ENCODE data around the gene LUC7L.
"Not testable (repeated sequence)": the region's sequence is repeated elsewhere in the genome, so short reads cannot be mapped to it uniquely, and the experiment has no call there.

Gene LUC7L

GRCh38 chr16:228151-228851 is 948 bp downstream of the LUC7L start:
- DNase-seq, result no peak

- DNase-seq, result no peak
These were observed 9.2 kb downstream of the LUC7L start for GRCh38 chr16:220021-220420.

GRCh38 chr16:212999-213398 is 16.2 kb downstream of the LUC7L start:
- DNase-seq, result no peak

- not testable (repeated sequence) for DNase-seq
These were observed 17.5 kb downstream of the LUC7L start for GRCh38 chr16:211631-212180.

- not testable (repeated sequence) for DNase-seq
These were observed 19.9 kb downstream of the LUC7L start for GRCh38 chr16:209359-209758.

- DNase-seq, result not testable (repeated sequence)
These were observed 25.2 kb downstream of the LUC7L start for GRCh38 chr16:204046-204445.

GRCh38 chr16:203246-203645 is 26.0 kb downstream of the LUC7L start:
- no peak for DNase-seq

- DNase-seq, result no peak
These were observed 28.9 kb downstream of the LUC7L start for GRCh38 chr16:200388-200787.

- DNase-seq, result no peak
These were observed 34.7 kb downstream of the LUC7L start for GRCh38 chr16:194516-194915.

GRCh38 chr16:193441-193840 is 35.8 kb downstream of the LUC7L start:
- DNase-seq, result no peak

GRCh38 chr16:192686-193085 is 36.6 kb downstream of the LUC7L start:
- DNase-seq, result no peak

GRCh38 chr16:191831-192230 is 37.4 kb downstream of the LUC7L start:
- no peak for DNase-seq

- no peak for DNase-seq
These were observed 39.6 kb downstream of the LUC7L start for GRCh38 chr16:189604-190186.

GRCh38 chr16:188674-189073 is 40.6 kb downstream of the LUC7L start:
- DNase-seq, result peak; percentile 36

GRCh38 chr16:187330-187729 is 41.9 kb downstream of the LUC7L start:
- DNase-seq, result no peak

- no peak for DNase-seq
These were observed 43.6 kb downstream of the LUC7L start for GRCh38 chr16:185691-186090.

- DNase-seq, result no peak
These were observed 44.0 kb downstream of the LUC7L start for GRCh38 chr16:185213-185612.

GRCh38 chr16:183005-183404 is 46.2 kb downstream of the LUC7L start:
- DNase-seq, result no peak

- no peak for DNase-seq
These were observed 47.7 kb downstream of the LUC7L start for GRCh38 chr16:181565-182021.

- DNase-seq, result peak; percentile 86
These were observed 48.3 kb downstream of the LUC7L start for GRCh38 chr16:180681-181564.

- peak; percentile 47 for DNase-seq
These were observed 49.1 kb downstream of the LUC7L start, which contains the start of gene HBQ1 for GRCh38 chr16:180101-180675. Gene HBQ1, plus strand, starts transcription at chr16:180459. Its CDS starts 28 bp downstream, at chr16:180487.

- DNase-seq, result no peak
These were observed 49.8 kb downstream of the LUC7L start for GRCh38 chr16:179211-180092.
